SU-DHL-6 (cell line): ENCODE measurements around the gene AFAP1.

Experiments used
- EZH2phosphoT487 ChIP-seq: fragments of 200-600 bp; sonication (generic), shearing (Covaris generic); conservative IDR thresholded peaks from 2 replicates; pipeline ENCODE4 v1.6.1; 2018; ENCODE audit warnings: mild to moderate bottlenecking, antibody characterized with exemption, low read length, moderate library complexity, mixed read lengths
- TF ChIP-seq, protein P1 (sequence below): fragments of 200-600 bp; sonication (generic); IDR thresholded peaks from one replicate; pipeline ENCODE4 v1.5.1; 2017; ENCODE audit warnings: antibody characterized with exemption, mild to moderate bottlenecking, low read length, moderate library complexity; ENCODE audit not compliant: insufficient read depth, poor library complexity, severe bottlenecking

DNA sequence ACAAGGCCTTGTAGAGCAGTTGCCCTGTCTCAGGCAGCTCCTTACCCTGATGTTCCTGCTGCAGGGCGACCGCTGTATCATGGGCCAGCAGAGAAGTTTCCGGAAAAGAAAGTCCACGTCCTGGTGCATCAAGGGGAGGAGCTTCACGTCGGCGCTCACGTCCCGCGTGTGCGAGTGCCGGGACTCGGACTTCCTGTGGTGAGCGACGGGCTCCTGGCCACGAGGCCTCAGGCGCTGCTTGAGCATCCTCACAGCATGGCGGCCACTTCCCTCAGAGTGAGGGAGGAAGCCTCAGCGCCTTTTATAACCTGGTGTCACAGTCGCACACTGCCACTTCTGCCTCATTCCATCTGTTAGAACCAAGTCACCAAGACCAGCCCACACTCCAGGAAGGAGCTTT, 225.5 kb downstream of the AFAP1 start:
- TF ChIP-seq, protein P1, sequence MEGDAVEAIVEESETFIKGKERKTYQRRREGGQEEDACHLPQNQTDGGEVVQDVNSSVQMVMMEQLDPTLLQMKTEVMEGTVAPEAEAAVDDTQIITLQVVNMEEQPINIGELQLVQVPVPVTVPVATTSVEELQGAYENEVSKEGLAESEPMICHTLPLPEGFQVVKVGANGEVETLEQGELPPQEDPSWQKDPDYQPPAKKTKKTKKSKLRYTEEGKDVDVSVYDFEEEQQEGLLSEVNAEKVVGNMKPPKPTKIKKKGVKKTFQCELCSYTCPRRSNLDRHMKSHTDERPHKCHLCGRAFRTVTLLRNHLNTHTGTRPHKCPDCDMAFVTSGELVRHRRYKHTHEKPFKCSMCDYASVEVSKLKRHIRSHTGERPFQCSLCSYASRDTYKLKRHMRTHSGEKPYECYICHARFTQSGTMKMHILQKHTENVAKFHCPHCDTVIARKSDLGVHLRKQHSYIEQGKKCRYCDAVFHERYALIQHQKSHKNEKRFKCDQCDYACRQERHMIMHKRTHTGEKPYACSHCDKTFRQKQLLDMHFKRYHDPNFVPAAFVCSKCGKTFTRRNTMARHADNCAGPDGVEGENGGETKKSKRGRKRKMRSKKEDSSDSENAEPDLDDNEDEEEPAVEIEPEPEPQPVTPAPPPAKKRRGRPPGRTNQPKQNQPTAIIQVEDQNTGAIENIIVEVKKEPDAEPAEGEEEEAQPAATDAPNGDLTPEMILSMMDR: no peak
- TF ChIP-seq EZH2phosphoT487: no peak
